K562 (cell line): ENCODE data around the gene HCRTR1. TPM values are rescaled to one million over a fixed set of nuclear protein-coding genes. Genes with fewer than 3 reads are reported as not detected.
A peak's percentile ranks its signal among the peaks of the same experiment; 100 is the strongest.

Experiments
- BMI1 ChIP-seq: fragments of 150-350 bp; IDR thresholded peaks from 2 replicates; pipeline ENCODE4 v1.6.1; 2014; ENCODE audit warnings: low read length
- KDM1A ChIP-seq, 2 experiments: fragments of 450-650 bp; IDR thresholded peaks; 2 replicates each; pipeline ENCODE4 v1.6.1; 2016; ENCODE audit warnings: mild to moderate bottlenecking in 2 of 2
- MTA3 ChIP-seq: fragments of 450-650 bp; formaldehyde crosslinking; IDR thresholded peaks from 2 replicates; pipeline ENCODE4 v1.6.1; 2017; ENCODE audit warnings: mild to moderate bottlenecking, borderline replicate concordance
- RBFOX2 ChIP-seq: fragments of 200-400 bp; formaldehyde crosslinking; IDR thresholded peaks from 2 replicates; pipeline ENCODE4 v1.6.1; 2017; ENCODE audit warnings: low read depth, mild to moderate bottlenecking, low read length, moderate library complexity
- SOX6 ChIP-seq: fragments of 450-650 bp; IDR thresholded peaks from 2 replicates; pipeline ENCODE4 v1.6.1; 2014; ENCODE audit warnings: mild to moderate bottlenecking
- ZNF778 ChIP-seq: fragments of 450-650 bp; formaldehyde crosslinking; IDR thresholded peaks from 2 replicates; pipeline ENCODE4 v1.4.0; 2020; ENCODE audit warnings: mild to moderate bottlenecking, moderate library complexity
- ZNF785 ChIP-seq: fragments of 250-450 bp; sonication (Bioruptor Pico); IDR thresholded peaks from 2 replicates; pipeline ENCODE4 v1.4.0; 2020; ENCODE audit warnings: mild to moderate bottlenecking
- polyA plus RNA-seq, 8 experiments: library from polyadenylated mRNA; depleted of rRNA in 4 of 8; stranded (reverse) in 5 of 8; unstranded in 3 of 8; fragments of >200 nt; fragmentation: Nextera tagmentation in 2 of 8; fragmentation: Illumina TruSeq in 1 of 8; extraction: Ambion mirVana in 2 of 8; extraction: Trizol in 1 of 8; gene quantifications; 2 replicates each; pipeline versions ENCODE4 v1.2.1 to v1.2.3, GENCODE V29; 2011 to 2014; ENCODE audit warnings: inconsistent platforms in 1 of 8, missing spikeins in 1 of 8
- total RNA-seq, 7 experiments: library from RNA; depleted of rRNA in 6 of 7; stranded (reverse); fragments of >200 nt in 6 of 7; fragmentation: Illumina TruSeq in 2 of 7; extraction: Trizol in 2 of 7; gene quantifications; 2 replicates each; pipeline versions ENCODE4 v1.2.1 to v1.2.3, GENCODE V29; 2011 to 2021; ENCODE audit warnings: low replicate concordance in 1 of 7
- TF ChIP-seq, protein P1 (sequence below): sonication (generic); formaldehyde crosslinking; IDR thresholded peaks from 2 replicates; pipeline ENCODE4 v1.8.0; 2022; ENCODE audit warnings: mild to moderate bottlenecking, missing genetic modification reagents
- TF ChIP-seq, protein P2 (sequence below): fragments of 450-650 bp; IDR thresholded peaks from 2 replicates; pipeline ENCODE4 v1.6.1; 2016; ENCODE audit warnings: low read depth, mild to moderate bottlenecking, moderate library complexity
- TF ChIP-seq, protein P3 (sequence below): fragments of 450-650 bp; formaldehyde crosslinking; IDR thresholded peaks from 2 replicates; pipeline ENCODE4 v1.4.0; 2020; ENCODE audit warnings: mild to moderate bottlenecking, moderate library complexity
- TF ChIP-seq, protein P4 (sequence below), 3 experiments: fragments of 200-800 bp in 1 of 3; fragments of 250-450 bp in 1 of 3; fragments of 450-650 bp in 1 of 3; sonication (Bioruptor Pico) in 1 of 3; sonication (Bioruptor generic) in 1 of 3; formaldehyde crosslinking in 1 of 3; IDR thresholded peaks; 2 replicates each; pipeline versions ENCODE4 v1.6.1 to v1.8.0; 2016 to 2022; ENCODE audit warnings: mild to moderate bottlenecking in 2 of 3, missing genetic modification characterization in 2 of 3, missing compliant biosample characterization in 1 of 3, moderate library complexity in 1 of 3
- TF ChIP-seq, protein P5 (sequence below): IDR thresholded peaks from 2 replicates; pipeline ENCODE4 v1.6.1; 2016; ENCODE audit warnings: missing genetic modification characterization, missing compliant biosample characterization
- TF ChIP-seq, protein P6 (sequence below): fragments of 250-450 bp; sonication (Bioruptor Pico); IDR thresholded peaks from 2 replicates; pipeline ENCODE4 v1.8.0; 2021; ENCODE audit warnings: borderline replicate concordance, mild to moderate bottlenecking, moderate library complexity; ENCODE audit not compliant: poor library complexity, severe bottlenecking

Gene HCRTR1
- total and polyA plus RNA-seq, 9 of the 15 experiments (the other 6 are each of a cell fraction or from before 2014, with no cell fraction given): not detected

DNA sequence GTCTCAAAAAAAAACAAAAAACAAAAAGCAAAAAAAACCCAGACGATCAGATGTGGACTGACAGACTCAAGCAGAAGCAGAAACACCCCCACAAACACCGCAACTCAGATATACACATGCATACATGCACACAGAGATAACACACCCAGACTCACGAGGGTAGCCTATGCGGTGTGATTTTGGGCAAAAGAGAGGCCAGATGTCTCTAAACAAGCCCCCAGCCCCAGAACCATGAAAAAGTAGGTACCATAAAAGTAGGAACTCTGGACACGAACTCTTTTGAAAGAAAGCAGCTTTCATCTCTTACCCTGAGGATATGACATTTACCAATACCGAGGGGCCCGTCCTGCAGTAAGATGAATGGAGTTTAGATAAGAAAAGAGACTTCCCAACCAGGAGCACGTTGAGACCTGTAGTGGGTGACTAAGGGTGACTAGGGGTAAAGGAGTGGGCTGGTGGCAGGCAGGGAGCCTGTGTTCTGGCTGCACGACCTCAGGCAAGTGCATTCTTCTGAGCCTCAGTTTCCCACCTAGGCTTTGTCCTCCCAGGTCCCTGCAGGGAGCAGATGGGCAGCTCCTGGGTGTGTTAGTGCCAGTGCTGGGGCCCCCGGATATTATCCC, 42.6 kb upstream of the HCRTR1 start (continued):
- TF ChIP-seq, protein P1, sequence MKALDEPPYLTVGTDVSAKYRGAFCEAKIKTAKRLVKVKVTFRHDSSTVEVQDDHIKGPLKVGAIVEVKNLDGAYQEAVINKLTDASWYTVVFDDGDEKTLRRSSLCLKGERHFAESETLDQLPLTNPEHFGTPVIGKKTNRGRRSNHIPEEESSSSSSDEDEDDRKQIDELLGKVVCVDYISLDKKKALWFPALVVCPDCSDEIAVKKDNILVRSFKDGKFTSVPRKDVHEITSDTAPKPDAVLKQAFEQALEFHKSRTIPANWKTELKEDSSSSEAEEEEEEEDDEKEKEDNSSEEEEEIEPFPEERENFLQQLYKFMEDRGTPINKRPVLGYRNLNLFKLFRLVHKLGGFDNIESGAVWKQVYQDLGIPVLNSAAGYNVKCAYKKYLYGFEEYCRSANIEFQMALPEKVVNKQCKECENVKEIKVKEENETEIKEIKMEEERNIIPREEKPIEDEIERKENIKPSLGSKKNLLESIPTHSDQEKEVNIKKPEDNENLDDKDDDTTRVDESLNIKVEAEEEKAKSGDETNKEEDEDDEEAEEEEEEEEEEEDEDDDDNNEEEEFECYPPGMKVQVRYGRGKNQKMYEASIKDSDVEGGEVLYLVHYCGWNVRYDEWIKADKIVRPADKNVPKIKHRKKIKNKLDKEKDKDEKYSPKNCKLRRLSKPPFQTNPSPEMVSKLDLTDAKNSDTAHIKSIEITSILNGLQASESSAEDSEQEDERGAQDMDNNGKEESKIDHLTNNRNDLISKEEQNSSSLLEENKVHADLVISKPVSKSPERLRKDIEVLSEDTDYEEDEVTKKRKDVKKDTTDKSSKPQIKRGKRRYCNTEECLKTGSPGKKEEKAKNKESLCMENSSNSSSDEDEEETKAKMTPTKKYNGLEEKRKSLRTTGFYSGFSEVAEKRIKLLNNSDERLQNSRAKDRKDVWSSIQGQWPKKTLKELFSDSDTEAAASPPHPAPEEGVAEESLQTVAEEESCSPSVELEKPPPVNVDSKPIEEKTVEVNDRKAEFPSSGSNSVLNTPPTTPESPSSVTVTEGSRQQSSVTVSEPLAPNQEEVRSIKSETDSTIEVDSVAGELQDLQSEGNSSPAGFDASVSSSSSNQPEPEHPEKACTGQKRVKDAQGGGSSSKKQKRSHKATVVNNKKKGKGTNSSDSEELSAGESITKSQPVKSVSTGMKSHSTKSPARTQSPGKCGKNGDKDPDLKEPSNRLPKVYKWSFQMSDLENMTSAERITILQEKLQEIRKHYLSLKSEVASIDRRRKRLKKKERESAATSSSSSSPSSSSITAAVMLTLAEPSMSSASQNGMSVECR (CRISPR knock-in tag): no peak
- TF ChIP-seq, protein P2, sequence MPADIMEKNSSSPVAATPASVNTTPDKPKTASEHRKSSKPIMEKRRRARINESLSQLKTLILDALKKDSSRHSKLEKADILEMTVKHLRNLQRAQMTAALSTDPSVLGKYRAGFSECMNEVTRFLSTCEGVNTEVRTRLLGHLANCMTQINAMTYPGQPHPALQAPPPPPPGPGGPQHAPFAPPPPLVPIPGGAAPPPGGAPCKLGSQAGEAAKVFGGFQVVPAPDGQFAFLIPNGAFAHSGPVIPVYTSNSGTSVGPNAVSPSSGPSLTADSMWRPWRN: no peak
- no peak for TF ChIP-seq MTA3
- TF ChIP-seq KDM1A (IDR thresholded peaks at IDR 0.05): peak; percentile 63 to 78
- no peak for TF ChIP-seq ZNF785 (CRISPR knock-in tag)
- TF ChIP-seq, protein P3, sequence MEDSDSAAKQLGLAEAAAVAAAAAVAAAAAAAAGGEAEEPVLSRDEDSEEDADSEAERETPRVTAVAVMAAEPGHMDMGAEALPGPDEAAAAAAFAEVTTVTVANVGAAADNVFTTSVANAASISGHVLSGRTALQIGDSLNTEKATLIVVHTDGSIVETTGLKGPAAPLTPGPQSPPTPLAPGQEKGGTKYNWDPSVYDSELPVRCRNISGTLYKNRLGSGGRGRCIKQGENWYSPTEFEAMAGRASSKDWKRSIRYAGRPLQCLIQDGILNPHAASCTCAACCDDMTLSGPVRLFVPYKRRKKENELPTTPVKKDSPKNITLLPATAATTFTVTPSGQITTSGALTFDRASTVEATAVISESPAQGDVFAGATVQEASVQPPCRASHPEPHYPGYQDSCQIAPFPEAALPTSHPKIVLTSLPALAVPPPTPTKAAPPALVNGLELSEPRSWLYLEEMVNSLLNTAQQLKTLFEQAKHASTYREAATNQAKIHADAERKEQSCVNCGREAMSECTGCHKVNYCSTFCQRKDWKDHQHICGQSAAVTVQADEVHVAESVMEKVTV (CRISPR knock-in tag): no peak
- TF ChIP-seq, protein P4, sequence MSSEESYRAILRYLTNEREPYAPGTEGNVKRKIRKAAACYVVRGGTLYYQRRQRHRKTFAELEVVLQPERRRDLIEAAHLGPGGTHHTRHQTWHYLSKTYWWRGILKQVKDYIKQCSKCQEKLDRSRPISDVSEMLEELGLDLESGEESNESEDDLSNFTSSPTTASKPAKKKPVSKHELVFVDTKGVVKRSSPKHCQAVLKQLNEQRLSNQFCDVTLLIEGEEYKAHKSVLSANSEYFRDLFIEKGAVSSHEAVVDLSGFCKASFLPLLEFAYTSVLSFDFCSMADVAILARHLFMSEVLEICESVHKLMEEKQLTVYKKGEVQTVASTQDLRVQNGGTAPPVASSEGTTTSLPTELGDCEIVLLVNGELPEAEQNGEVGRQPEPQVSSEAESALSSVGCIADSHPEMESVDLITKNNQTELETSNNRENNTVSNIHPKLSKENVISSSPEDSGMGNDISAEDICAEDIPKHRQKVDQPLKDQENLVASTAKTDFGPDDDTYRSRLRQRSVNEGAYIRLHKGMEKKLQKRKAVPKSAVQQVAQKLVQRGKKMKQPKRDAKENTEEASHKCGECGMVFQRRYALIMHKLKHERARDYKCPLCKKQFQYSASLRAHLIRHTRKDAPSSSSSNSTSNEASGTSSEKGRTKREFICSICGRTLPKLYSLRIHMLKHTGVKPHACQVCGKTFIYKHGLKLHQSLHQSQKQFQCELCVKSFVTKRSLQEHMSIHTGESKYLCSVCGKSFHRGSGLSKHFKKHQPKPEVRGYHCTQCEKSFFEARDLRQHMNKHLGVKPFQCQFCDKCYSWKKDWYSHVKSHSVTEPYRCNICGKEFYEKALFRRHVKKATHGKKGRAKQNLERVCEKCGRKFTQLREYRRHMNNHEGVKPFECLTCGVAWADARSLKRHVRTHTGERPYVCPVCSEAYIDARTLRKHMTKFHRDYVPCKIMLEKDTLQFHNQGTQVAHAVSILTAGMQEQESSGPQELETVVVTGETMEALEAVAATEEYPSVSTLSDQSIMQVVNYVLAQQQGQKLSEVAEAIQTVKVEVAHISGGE (CRISPR knock-in tag; IDR thresholded peaks at IDR 0.05): no peak
- TF ChIP-seq, protein P5, sequence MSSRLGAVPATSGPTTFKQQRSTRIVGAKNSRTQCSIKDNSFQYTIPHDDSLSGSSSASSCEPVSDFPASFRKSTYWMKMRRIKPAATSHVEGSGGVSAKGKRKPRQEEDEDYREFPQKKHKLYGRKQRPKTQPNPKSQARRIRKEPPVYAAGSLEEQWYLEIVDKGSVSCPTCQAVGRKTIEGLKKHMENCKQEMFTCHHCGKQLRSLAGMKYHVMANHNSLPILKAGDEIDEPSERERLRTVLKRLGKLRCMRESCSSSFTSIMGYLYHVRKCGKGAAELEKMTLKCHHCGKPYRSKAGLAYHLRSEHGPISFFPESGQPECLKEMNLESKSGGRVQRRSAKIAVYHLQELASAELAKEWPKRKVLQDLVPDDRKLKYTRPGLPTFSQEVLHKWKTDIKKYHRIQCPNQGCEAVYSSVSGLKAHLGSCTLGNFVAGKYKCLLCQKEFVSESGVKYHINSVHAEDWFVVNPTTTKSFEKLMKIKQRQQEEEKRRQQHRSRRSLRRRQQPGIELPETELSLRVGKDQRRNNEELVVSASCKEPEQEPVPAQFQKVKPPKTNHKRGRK: no peak
- TF ChIP-seq SOX6: 0 out of 2 replicates have a peak, but pooled peaks have one; percentile 10
- TF ChIP-seq RBFOX2: no peak
- no peak for TF ChIP-seq BMI1
- TF ChIP-seq ZNF778: no peak
- TF ChIP-seq, protein P6, sequence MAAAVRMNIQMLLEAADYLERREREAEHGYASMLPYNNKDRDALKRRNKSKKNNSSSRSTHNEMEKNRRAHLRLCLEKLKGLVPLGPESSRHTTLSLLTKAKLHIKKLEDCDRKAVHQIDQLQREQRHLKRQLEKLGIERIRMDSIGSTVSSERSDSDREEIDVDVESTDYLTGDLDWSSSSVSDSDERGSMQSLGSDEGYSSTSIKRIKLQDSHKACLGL (CRISPR knock-in tag): no peak
